ENCODE results near the gene TMEM39B.
A peak's percentile ranks its signal among the peaks of the same experiment; 100 is the strongest.
"Not testable (repeated sequence)": the region's sequence is repeated elsewhere in the genome, so short reads cannot be mapped to it uniquely, and the experiment has no call there.

The TMEM39B gene

DNA sequence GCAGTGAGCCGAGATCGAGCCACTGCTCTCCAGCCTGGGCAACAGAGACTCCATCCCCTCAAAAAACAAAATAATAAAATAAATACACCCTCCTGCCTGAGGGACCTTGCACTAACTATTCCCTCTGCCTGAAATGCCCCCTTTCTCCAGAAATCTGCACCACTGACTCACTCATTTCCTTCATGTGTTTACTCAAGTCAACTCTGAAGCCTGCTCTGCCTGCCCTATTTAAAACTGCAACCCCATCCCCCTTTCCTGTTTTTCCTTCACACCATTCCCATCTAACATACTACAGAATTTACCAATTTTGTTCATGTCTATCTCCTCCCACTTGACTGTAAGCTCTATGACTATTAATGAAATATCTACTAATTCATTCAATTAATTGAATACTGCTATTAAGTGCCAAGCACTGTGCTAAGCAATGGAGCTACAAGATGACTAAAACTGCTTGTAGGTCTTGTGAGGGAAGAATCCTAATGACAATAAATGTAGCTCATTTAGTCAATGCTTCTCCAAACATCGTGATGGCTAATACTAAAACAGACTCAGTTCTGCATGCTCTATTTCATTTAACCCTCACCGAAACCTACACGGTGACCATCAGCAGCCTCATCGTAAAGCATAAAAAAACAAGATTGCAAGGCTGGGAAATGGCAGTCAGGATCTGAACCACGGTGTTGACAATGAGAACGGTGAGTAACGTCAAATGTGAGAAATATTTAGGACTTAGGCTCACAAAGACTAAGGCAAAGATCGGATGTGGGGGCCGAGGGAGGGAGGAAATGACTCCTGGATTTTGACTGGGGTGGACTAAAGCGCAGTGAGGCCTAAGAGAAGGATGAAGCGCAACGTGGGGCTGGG lies 749 bp upstream of the TMEM39B start:
- peak; percentile 88 for DNase-seq (ENCODE audit: low spot score)

DNA sequence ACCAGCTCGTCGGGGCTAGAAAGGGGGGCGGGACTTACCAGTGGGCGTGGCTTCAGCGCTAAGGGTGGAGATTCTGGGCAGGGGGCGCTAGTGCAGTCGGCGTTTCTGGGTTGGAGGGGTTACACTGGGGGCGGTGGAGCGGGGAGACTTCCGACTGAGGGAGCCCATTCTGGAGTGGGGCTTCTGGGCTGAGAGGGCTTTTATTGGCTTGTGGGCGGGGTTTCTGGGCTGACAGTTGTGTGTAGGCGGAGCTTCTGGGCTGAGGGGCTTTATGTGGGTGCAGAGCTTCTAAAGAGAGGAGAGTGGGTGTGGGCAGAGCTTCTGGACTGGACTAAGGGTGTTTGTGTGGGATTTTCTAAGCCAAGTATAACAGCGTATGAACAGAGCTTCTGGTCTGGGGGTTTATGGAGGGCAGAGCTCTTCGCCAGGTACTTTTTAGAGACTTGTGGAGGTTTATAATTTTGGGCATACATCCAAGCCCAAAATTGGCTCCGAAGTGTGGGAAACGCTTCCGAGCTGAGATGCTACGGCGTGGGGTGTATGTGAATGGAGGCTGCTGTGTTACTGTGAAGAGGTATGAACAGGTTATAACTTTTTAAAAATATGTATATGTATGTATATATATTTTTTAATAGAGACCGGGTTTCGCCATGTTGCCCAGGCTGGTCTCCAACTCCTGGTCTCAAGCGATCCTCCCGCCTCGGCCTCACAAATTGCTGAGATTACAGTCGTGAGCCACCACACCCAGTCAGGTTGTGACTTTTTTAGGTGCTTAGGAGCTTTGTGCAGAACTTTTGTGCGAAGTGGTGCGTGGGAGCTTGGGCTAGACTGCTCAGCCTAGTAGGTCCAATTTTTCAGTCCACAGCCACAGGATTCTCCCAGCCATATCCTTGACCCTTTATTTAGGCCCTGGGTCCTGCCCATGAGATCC lies 825 bp downstream of the TMEM39B start:
- no peak for DNase-seq (ENCODE audit: low spot score)

DNA sequence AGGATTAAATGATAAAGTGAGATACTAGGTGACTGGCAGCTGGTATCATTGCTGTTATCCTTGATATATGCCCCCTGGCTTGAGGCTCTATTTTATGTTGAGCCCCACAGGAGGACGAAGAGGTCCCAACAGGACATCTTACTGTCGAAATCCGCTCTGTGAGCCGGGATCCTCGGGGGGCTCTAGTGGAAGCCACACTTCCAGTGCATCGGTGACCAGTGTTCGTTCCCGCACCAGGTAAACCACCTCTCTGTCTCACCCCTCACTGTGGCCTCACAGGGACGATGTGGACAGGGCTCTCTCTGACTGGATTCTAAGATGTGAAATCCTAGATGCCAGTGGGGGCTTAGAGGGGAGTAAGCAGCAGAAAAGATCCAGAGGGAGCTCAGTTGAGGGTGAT lies 2.1 kb downstream of the TMEM39B start:
- DNase-seq (ENCODE audit: low spot score), result no peak

DNA sequence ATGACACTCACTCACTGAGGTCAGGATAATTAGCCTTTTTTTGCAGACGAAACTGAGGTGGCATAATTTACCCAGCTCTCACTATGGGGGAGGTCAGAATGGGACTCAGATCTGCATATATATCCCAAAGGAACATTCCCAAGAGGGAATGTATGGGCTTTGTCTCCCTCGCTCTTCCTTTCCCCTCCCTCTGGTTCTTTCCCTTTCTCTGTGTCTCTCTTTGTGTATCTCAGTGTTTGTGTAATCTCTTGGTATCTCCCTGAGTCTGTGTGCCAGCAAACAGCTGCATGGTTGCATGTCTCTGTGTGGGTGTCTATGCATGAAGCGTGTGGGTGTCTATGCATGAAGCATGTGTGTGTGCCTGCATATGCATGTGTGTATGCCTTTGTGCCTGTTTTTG lies 4.7 kb downstream of the TMEM39B start:
- DNase-seq (ENCODE audit: low spot score), result no peak

DNA sequence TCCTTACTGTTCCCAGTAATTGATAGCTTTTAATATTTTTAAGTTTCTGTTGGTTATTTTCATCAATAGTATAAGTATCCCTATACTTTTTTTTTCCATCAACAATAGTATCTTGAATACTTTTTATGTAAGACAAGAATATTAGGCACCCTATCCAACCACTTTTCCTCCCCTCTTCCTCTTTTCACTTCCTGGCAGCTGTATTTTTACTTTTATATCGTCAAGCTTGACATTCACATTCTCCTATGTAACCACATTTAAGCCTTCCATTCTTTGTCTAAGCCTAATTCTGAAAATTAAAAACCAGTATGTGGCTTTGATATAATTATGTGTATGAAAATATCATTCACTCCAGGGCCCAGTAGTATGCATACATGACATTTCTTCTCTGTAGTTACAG lies 9.3 kb downstream of the TMEM39B start:
- no peak for DNase-seq (ENCODE audit: low spot score)

DNA sequence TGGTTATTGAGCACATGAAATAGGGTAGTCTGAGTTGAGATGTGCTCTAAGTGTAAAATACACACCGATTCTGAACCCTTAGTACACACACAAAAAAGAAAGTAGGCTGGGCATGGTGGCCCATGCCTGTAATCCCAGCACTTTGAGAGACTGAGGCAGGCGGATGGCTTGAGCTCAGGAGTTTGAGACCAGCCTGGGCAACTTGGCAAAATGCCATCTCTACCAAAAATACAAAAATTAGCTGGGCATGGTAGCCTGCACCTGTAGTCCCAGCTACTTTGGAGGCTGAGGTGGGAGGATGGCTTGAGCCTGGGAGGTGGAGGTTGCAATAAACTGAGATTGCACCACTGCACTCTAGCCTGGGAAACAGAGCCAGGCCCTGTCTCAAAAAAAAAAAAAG lies 13.6 kb downstream of the TMEM39B start:
- DNase-seq (ENCODE audit: low spot score), result not testable (repeated sequence)

DNA sequence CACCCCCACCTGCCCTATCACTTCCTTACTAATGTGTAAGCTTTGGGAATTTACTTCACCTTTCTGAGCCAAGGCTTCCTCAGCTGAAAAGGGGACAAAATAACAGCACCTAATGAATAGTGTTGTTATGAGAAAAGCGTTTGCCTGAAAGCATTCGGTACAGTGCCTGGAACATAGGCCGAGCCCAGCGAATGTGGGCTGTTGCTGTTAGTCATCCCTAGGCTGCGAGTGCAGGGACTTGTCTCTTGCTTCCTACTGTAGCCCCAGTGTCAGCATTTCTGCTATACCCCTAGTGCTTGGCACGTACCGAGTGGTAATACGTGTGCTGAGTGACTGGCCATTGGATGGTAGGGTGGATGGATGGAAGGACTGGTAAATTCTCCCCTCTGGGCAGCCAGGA lies 18.4 kb downstream of the TMEM39B start:
- no peak for DNase-seq (ENCODE audit: low spot score)

DNA sequence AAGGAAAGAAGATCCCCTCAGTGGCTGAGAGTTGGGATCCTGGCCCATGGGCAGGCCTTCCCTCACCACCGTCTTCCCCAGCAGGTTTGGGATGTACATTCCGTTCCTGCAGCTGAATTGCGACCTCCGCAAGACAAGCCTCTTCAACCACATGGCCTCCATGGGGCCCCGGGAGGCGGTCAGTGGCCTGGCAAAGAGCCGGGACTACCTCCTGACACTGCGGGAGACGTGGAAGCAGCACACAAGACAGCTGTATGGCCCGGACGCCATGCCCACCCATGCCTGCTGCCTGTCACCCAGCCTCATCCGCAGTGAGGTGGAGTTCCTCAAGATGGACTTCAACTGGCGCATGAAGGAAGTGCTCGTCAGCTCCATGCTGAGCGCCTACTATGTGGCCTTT lies 18.9 kb downstream of the TMEM39B start:
- DNase-seq (ENCODE audit: low spot score), result no peak

DNA sequence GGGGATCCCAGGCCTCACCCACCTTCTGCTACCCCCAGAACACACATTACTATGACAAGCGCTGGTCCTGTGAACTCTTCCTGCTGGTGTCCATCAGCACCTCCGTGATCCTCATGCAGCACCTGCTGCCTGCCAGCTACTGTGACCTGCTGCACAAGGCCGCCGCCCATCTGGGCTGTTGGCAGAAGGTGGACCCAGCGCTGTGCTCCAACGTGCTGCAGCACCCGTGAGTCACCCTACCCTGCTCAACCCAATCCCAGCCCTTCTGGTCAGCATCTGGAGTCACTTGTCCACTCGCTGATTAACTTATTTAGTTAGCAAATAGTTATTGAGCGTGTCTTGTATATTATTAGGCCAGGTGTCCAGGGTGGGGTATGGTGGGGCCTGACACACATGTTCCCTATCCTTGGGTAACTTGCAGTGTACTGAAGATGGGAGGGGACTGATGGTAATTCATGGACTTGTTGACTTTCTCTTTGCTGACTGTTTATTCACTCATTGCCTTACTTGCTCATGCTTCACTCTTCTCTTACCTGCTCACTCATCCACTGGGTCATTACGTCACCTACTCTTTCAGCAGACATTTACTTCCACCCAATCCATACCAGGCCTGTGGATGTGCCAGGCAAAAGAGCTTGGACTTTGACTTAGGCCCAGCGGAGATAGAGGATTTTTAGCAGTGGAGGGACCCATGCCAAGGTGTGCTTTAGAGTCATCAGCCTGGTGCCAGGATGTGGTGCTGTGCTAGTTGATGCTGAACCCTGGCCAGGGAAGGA lies 22.2 kb downstream of the TMEM39B start:
- DNase-seq (ENCODE audit: low spot score), result no peak

DNA sequence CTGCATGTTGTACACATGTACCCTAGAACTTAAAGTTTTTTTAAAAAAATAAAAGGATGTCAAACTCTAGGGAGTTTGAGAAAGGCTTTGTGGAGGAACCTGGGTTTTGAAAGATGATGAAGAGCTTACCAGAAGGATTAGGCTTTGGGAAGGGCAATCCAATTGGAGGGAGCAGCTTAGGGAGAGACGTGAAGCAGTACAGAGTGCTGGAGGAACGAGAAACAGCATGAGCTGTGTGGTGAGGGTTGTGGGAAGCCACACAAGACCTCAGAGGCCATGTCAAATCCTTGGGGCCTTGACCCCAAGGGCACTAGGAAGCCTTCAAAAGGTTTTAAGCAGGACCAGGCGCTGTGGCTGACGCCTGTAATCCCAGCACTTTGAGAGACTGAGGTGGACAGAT lies 26.7 kb downstream of the TMEM39B start:
- no peak for DNase-seq (ENCODE audit: low spot score)

DNA sequence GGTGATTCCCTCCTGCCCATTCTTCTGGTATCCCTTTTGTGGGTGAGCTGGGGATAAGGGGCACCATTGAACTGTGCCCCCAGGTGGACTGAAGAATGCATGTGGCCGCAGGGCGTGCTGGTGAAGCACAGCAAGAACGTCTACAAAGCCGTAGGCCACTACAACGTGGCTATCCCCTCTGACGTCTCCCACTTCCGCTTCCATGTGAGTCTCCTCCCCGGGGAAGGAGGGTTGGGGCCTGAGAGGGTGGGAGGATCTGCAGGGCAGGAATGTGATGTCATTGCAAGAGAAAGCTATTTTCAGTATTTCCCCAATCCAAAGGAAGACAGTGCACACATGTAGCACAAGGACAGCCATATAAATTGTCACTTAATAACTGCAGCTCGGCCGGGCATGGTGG lies 27.6 kb downstream of the TMEM39B start:
- no peak for DNase-seq (ENCODE audit: low spot score)

DNA sequence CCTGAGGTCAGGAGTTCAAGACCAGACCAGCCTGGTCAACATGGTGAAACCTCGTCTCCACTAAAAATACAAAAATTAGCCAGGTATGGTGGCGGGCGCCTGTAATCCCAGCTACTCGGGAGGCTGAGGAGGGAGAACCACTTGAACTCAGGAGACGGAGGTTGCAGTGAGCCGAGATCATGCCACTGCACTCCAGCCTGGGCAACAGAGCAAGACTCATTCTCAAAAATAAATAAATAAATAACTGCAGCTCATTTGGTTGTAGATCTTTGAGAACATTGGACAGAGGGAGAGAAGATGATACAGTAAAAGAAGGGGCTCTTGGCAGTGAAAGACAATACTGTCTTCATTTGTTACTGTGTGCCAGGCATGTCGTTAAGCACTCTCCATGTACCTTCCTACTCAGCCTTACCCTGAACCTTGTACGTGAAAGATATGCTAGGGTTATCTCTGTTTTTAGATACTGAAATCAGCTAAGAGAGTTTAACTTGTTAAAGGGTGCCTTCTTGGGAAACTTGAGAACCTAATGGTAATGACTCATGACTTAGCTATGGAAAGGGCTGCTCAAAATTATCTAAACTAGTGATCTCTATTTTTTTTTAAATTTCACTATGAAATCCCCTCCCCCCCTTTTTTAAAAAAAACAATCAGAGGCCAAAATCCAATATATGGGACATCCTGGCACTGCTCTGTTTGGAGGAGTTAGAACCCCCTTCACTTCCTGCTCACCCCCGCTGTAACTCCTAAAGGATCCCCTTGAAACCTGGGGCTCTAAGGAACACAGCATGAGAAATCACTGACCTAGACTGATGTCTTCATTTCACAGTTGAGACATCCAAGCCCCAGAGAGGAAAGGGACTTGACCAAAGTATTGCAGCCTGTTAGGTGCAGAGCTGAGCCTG lies 28.3 kb downstream of the TMEM39B start:
- no peak for DNase-seq (ENCODE audit: low spot score)

DNA sequence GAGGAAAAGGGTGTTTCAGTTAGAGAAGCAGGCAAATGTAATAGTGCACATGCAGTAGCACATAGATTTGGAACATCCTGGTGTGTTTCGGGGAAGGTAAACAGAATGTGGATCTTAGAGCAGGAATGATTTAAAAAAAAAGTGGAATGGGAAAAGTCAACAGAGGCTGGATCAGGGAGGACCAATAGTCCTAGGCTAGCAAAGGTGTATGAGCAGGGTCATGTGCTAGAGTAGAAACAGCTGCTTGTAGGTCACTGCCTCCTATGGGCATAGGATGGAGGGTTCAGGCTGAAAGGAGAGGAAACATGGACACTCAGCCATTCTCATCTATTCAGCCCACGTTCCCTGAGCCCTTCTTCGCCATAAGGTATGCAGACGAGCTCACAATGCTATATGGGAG lies 31.4 kb downstream of the TMEM39B start:
- no peak for DNase-seq (ENCODE audit: low spot score)

DNA sequence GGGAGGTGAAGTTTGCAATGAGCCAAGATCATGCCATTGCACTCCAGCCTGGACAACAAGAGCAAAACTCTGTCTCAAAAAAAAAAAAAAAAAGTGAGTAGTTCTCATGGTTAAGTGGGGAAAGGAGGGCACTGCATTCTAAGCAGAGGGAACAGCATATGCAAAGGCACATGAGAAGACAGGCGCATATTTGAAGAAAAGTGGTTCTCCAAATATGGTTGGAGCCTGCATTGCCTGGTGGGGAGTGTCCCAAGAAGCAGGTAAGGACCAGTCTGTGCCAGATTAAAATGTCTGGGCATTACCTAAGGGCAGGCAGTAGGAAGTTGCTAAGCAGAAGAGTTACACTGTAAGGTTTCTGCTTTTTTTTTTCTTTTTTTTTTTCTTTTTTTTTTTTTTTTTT lies 32.6 kb downstream of the TMEM39B start:
- no peak for DNase-seq (ENCODE audit: low spot score)

DNA sequence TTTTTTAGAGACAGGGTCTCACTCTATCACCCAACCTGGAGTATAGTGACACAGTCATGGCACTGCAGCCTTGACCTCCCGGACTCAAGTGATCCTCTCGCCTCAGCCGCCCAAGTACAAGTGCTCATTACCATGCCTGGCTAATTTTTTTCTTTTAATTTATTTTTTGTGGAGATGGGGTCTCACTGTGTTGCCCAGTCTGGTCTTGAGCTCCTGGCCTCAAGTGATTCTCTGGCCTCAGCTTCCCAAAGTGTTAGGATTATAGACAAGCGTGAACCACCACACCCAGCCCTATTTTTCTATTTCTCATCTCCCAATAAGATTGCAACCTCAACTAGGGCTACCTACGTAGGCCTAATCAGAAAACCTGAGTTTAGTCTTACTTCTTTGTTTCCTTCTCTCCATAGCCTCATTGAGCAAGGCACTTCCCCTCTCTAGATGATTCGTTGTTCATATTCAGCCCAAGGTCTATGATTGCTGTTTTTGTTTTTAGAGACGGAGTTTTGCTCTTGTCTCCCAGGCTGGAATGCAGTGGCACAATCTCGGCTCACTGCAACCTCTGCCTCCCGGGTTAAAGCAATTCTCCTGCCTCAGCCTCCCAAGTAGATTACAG lies 34.0 kb downstream of the TMEM39B start:
- no peak for DNase-seq (ENCODE audit: low spot score)

DNA sequence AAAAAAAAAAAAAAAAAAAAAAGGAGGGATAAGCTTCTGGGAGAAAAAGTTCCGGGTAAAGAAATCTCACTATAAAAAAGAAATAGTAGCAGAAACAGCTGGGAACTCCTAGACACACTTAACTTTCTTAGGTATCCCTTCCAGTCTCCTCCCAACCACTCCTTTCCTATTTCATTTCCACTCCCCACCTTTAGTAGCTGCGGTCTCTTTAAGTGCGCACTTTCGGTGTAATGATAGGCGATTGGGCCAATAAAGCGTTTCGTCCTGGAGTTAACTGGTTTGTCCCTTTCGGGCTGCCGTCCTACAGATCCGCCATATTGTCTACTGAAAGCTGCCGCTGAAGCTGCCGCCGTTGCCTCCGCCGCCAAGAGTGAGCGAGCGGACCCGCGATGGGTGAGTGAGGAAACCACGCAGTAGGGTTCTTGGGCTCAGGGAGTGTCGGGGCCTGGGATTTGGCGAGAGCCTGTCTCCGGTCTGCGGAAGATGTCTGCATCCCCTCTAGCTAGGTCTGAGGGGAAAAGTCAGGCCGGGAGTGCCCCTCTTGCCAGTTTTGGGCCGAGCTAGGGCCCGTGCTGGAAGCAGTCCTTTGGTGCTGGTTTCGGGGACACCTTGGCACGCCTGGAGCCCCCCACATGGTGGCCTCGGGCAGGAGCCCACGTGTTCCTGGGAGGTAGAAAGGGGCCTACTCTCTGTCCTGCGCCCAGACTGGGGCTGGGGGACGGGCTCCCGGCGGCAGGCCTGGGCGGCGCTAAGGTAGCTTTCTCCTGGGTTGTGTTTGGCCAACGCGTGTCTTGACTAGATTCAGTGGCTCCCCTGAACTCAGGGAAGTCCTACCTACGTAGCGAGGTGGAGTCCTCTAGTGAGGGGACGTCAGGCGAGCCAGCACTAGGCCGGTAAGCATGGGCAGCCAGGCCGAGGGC lies 35.3 kb downstream of the TMEM39B start, which contains the start of gene KPNA6:
TSS of gene KPNA6 (plus strand) at position 315 of the 920 bp plus-strand sequence. CDS start at position 390, 75 bp downstream.
- peak; percentile 95 for DNase-seq (ENCODE audit: low spot score)

DNA sequence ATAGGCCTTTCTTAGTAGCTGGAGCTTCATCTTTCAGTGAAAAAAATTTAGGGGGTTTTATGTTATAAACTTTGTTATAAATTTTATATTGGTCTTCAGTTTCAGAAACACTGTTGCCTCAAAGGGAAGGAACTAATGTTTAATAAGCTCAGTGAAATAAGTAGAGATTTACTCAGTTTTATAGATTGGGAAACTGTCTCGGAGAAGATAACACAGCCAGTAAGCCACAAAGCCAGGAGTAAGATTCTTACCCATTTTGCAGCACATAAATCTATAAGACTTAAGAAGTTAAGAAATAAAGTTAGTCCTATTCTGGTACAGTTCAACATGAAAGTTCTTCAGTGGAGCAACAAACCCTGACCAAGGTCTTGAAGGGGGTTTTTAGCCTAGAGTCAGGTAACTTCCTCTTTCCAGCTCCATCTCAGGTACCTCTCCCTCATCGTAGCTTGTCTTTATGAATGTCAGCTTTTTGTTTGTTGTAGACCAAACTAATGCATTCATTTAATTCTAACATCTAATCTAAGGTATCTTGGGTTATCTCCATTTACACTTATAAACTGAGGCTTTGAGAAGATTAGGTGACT lies 38.4 kb downstream of the TMEM39B start:
- DNase-seq (ENCODE audit: low spot score), result no peak

DNA sequence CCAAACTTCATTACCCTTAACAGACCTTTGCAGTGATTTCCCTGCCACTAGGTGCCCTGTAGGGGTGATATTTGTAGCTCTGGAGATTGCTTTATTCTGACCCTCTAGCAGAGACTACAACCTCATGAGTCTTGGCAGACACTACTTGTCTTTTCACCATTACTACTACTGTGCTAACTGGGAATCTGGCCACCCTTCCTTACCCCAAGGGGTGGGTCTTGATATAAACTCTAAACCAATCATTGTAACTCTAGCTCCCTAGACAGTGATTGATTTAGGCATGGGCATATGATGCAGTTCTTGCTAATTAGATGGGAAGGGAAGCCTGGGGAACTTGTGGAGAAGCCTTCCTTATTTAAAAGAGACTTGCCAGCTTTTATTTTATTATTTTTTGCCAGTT lies 39.0 kb downstream of the TMEM39B start:
- DNase-seq (ENCODE audit: low spot score), result no peak

DNA sequence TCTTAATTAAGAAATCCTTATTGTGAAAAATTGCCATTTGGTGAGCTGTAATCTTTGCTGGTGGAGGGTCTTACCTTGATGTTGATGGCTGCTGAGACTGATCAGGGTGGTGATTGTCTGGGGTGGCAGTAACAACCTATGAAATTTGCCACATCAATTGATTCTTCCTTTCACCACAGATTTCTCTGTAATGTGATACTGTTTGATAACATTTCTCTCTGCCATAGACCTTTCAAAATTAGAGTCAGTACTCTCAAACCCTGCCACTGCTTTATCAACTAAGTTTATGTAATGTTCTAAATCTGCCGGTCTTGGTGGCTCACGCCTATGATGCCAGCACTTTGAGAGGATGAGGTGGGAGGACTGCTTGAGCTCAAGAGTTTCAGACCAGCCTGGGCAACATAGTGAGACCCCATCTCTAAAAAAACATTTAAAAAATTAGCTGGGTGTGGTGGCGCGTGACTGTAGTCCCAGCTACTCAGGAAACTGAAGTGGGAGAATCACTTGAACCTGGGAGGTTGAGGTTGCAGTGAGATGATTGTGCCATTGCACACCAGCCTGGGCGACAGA lies 40.2 kb downstream of the TMEM39B start:
- no peak for DNase-seq (ENCODE audit: low spot score)
